ENCODE measurements around the gene FERMT1. TPM values are rescaled to one million over a fixed set of nuclear protein-coding genes. Genes with fewer than 3 reads are reported as not detected.

The FERMT1 gene
- total and polyA plus RNA-seq, 2 experiments from 2014 or later: 16.2 to 18.3 TPM

- no peak for TF ChIP-seq POLR2AphosphoS5 (IDR thresholded peaks at IDR 0.05; ENCODE audit: low read depth)
- no peak for TF ChIP-seq ZNF114 (CRISPR knock-in tag; IDR thresholded peaks at IDR 0.05)
- TF ChIP-seq, protein P1, sequence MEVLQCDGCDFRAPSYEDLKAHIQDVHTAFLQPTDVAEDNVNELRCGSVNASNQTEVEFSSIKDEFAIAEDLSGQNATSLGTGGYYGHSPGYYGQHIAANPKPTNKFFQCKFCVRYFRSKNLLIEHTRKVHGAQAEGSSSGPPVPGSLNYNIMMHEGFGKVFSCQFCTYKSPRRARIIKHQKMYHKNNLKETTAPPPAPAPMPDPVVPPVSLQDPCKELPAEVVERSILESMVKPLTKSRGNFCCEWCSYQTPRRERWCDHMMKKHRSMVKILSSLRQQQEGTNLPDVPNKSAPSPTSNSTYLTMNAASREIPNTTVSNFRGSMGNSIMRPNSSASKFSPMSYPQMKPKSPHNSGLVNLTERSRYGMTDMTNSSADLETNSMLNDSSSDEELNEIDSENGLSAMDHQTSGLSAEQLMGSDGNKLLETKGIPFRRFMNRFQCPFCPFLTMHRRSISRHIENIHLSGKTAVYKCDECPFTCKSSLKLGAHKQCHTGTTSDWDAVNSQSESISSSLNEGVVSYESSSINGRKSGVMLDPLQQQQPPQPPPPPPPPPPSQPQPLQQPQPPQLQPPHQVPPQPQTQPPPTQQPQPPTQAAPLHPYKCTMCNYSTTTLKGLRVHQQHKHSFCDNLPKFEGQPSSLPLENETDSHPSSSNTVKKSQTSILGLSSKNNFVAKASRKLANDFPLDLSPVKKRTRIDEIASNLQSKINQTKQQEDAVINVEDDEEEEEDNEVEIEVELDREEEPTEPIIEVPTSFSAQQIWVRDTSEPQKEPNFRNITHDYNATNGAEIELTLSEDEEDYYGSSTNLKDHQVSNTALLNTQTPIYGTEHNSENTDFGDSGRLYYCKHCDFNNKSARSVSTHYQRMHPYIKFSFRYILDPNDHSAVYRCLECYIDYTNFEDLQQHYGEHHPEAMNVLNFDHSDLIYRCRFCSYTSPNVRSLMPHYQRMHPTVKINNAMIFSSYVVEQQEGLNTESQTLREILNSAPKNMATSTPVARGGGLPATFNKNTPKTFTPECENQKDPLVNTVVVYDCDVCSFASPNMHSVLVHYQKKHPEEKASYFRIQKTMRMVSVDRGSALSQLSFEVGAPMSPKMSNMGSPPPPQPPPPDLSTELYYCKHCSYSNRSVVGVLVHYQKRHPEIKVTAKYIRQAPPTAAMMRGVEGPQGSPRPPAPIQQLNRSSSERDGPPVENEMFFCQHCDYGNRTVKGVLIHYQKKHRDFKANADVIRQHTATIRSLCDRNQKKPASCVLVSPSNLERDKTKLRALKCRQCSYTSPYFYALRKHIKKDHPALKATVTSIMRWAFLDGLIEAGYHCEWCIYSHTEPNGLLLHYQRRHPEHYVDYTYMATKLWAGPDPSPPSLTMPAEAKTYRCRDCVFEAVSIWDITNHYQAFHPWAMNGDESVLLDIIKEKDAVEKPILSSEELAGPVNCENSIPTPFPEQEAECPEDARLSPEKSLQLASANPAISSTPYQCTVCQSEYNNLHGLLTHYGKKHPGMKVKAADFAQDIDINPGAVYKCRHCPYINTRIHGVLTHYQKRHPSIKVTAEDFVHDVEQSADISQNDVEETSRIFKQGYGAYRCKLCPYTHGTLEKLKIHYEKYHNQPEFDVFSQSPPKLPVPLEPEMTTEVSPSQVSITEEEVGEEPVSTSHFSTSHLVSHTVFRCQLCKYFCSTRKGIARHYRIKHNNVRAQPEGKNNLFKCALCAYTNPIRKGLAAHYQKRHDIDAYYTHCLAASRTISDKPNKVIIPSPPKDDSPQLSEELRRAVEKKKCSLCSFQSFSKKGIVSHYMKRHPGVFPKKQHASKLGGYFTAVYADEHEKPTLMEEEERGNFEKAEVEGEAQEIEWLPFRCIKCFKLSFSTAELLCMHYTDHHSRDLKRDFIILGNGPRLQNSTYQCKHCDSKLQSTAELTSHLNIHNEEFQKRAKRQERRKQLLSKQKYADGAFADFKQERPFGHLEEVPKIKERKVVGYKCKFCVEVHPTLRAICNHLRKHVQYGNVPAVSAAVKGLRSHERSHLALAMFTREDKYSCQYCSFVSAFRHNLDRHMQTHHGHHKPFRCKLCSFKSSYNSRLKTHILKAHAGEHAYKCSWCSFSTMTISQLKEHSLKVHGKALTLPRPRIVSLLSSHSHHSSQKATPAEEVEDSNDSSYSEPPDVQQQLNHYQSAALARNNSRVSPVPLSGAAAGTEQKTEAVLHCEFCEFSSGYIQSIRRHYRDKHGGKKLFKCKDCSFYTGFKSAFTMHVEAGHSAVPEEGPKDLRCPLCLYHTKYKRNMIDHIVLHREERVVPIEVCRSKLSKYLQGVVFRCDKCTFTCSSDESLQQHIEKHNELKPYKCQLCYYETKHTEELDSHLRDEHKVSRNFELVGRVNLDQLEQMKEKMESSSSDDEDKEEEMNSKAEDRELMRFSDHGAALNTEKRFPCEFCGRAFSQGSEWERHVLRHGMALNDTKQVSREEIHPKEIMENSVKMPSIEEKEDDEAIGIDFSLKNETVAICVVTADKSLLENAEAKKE (CRISPR knock-in tag; IDR thresholded peaks at IDR 0.05): no peak
- no peak for TF ChIP-seq JUNB (IDR thresholded peaks at IDR 0.05; ENCODE audit: unreplicated experiment)
- TF ChIP-seq STAT1 (IDR thresholded peaks at IDR 0.05; ENCODE audit: unreplicated experiment): no peak
- TF ChIP-seq ETS1 (IDR thresholded peaks at IDR 0.05): no peak
- TF ChIP-seq CTCF (conservative IDR thresholded peaks at IDR 0.05; ENCODE audit: low read depth in 2 of 2): no peak
- no peak for TF ChIP-seq CREB1 (CRISPR knock-in tag; IDR thresholded peaks at IDR 0.05; ENCODE audit: low read depth)
- no peak for TF ChIP-seq ZNF331 (CRISPR knock-in tag; IDR thresholded peaks at IDR 0.05; ENCODE audit: low read depth)
- TF ChIP-seq EZH2 (IDR thresholded peaks at IDR 0.05; ENCODE audit: low read depth, unreplicated experiment): no peak
- TF ChIP-seq, protein P2, sequence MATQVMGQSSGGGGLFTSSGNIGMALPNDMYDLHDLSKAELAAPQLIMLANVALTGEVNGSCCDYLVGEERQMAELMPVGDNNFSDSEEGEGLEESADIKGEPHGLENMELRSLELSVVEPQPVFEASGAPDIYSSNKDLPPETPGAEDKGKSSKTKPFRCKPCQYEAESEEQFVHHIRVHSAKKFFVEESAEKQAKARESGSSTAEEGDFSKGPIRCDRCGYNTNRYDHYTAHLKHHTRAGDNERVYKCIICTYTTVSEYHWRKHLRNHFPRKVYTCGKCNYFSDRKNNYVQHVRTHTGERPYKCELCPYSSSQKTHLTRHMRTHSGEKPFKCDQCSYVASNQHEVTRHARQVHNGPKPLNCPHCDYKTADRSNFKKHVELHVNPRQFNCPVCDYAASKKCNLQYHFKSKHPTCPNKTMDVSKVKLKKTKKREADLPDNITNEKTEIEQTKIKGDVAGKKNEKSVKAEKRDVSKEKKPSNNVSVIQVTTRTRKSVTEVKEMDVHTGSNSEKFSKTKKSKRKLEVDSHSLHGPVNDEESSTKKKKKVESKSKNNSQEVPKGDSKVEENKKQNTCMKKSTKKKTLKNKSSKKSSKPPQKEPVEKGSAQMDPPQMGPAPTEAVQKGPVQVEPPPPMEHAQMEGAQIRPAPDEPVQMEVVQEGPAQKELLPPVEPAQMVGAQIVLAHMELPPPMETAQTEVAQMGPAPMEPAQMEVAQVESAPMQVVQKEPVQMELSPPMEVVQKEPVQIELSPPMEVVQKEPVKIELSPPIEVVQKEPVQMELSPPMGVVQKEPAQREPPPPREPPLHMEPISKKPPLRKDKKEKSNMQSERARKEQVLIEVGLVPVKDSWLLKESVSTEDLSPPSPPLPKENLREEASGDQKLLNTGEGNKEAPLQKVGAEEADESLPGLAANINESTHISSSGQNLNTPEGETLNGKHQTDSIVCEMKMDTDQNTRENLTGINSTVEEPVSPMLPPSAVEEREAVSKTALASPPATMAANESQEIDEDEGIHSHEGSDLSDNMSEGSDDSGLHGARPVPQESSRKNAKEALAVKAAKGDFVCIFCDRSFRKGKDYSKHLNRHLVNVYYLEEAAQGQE (IDR thresholded peaks at IDR 0.05; ENCODE audit: unreplicated experiment): no peak
- H2AFZ ChIP-seq: peak overlapping the region; percentile 97
- H3K36me3 ChIP-seq (ENCODE audit: insufficient read depth): no peaks in the 10 kb centered on the region
- no peaks in the 10 kb centered on the region for H4K20me1 ChIP-seq (replicated peaks; ENCODE audit: insufficient read depth)
- peaks cover 19% of the 10 kb centered on the region for H3K4me1 ChIP-seq (ENCODE audit: insufficient read depth)
- no peaks in the 10 kb centered on the region for H3K9me3 Mint-ChIP-seq
- no peak overlapping the region for H3K27ac Mint-ChIP-seq
- peaks cover 8% of the 10 kb centered on the region; the same call in 2 of the 3 replicates for H3K36me3 Mint-ChIP-seq (ENCODE audit: low read depth)
- peak overlapping the region; percentile 69 for H3K4me3 ChIP-seq
- ATAC-seq (no peak), DNase-seq (ENCODE audit: low spot score) (no peak)
- H3K4me3 Mint-ChIP-seq: peak overlapping the region; percentile 63
- H3K27me3 ChIP-seq (ENCODE audit: insufficient read depth): peaks cover 56% of the 10 kb centered on the region
- peaks cover 45% of the 10 kb centered on the region for H3K27me3 Mint-ChIP-seq (ENCODE audit: insufficient read depth, low read depth, poor library complexity)
- H3K27ac ChIP-seq (ENCODE audit: low read depth): no peak overlapping the region
- H3K4me2 ChIP-seq: peak overlapping the region; percentile 88
- peaks cover 3% of the 10 kb centered on the region; the same call in 1 of the 2 replicates for H3K9me2 ChIP-seq (ENCODE audit: insufficient read depth)
- H3K4me1 Mint-ChIP-seq: peaks cover 18% of the 10 kb centered on the region
- H3F3A ChIP-seq (replicated peaks; ENCODE audit: low read depth): 0 out of 2 replicates have a peak, but pooled peaks cover 4% of the 10 kb centered on the region
- no peaks in the 10 kb centered on the region for H3K79me2 ChIP-seq (replicated peaks; ENCODE audit: insufficient read depth)
Observed at GRCh38 chr20:6053064-6053775, 69.6 kb downstream of the FERMT1 start.

Measured in GM23338 (cell line).